Measurements from ENCODE around the gene GRK3. TPM values are rescaled to one million over a fixed set of nuclear protein-coding genes. Genes with fewer than 3 reads are reported as not detected.

Gene GRK3
- total RNA-seq, 1 donor from 2014 or later: 74.9 TPM

- Histone ChIP-seq H3K4me1 (peaks cover 3 to 16% of the 10 kb centered on the region in 2 donors), H3K36me3 (no peaks in the 10 kb centered on the region), H3K9me3 (no peaks in the 10 kb centered on the region), H3K4me3 (peak overlapping the region in 1 of 2 donors; percentile 37), H3K27me3 (no peaks in the 10 kb centered on the region), H3K27ac (peak overlapping the region; percentile 87 to 89)
- intact Hi-C loops (cut with DNase I): loop anchor here (1.0 to 10.0 kb wide), 2 partner anchors 7 to 680 kb away; no protein-coding TSS in a partner anchor
- peak; percentile 77 to 97 for DNase-seq (ENCODE audit: low spot score in 2 of 2)
- TF ChIP-seq CTCF (IDR thresholded peaks at IDR 0.05): no peak
Measured at GRCh38 chr22:25754527-25755202, 190.2 kb downstream of the GRK3 start.

- DNase-seq (ENCODE audit: low spot score in 2 of 2): no peak
- peak overlapping the region; percentile 87 to 89 for H3K27ac ChIP-seq
- TF ChIP-seq CTCF (IDR thresholded peaks at IDR 0.05): no peak
Measured at GRCh38 chr22:25757686-25758085, 193.2 kb downstream of the GRK3 start.

GRCh38 chr22:25758316-25758715 is 193.8 kb downstream of the GRK3 start:
- no peak for TF ChIP-seq CTCF (IDR thresholded peaks at IDR 0.05)

More at GRCh38 chr22:25757686-25758085, 193.2 kb downstream of the GRK3 start:
- Histone ChIP-seq H3K36me3 (peaks cover 0 to 3% of the 10 kb centered on the region in 2 donors), H3K4me3 (no peak overlapping the region), H3K4me1 (peaks cover 3 to 16% of the 10 kb centered on the region in 2 donors), H3K9me3 (no peaks in the 10 kb centered on the region), H3K27me3 (no peaks in the 10 kb centered on the region)
- intact Hi-C loops (cut with DNase I): loop anchor here (10.0 kb wide), 1 partner anchor 683 kb away; no protein-coding TSS in a partner anchor

GRCh38 chr22:25759825-25760231 is 195.4 kb downstream of the GRK3 start:
- Histone ChIP-seq H3K36me3 (peaks cover 0 to 13% of the 10 kb centered on the region in 2 donors), H3K27me3 (no peaks in the 10 kb centered on the region), H3K4me1 (peaks cover 3 to 16% of the 10 kb centered on the region in 2 donors), H3K9me3 (no peaks in the 10 kb centered on the region), H3K27ac (peak overlapping the region; percentile 70 to 87), H3K4me3 (no peak overlapping the region)
- intact Hi-C loops (cut with DNase I): loop anchor here (2.0 to 10.0 kb wide), 2 partner anchors 17 to 685 kb away; partner anchors contain the start of gene MYO18B
- peak in 1 of 2 donors; percentile 89 for DNase-seq (ENCODE audit: low spot score in 2 of 2)
- no peak for TF ChIP-seq CTCF (IDR thresholded peaks at IDR 0.05)

More at GRCh38 chr22:25758316-25758715, 193.8 kb downstream of the GRK3 start:
- no peaks in the 10 kb centered on the region for H3K9me3 ChIP-seq
- H3K27ac ChIP-seq: peak overlapping the region; percentile 87 to 89
- H3K36me3 ChIP-seq: peaks cover 0 to 4% of the 10 kb centered on the region in 2 donors
- H3K4me1 ChIP-seq: peaks cover 3 to 16% of the 10 kb centered on the region in 2 donors
- H3K27me3 ChIP-seq: no peaks in the 10 kb centered on the region
- DNase-seq (ENCODE audit: low spot score in 2 of 2): no peak
- H3K4me3 ChIP-seq: no peak overlapping the region
- intact Hi-C loops (cut with DNase I): loop anchor here (10.0 kb wide), 1 partner anchor 684 kb away; no protein-coding TSS in a partner anchor

GRCh38 chr22:25760294-25760693 is 195.8 kb downstream of the GRK3 start:
- Histone ChIP-seq H3K27me3 (no peaks in the 10 kb centered on the region), H3K9me3 (no peaks in the 10 kb centered on the region), H3K4me1 (peaks cover 1 to 13% of the 10 kb centered on the region in 2 donors), H3K4me3 (no peak overlapping the region), H3K36me3 (peaks cover 0 to 15% of the 10 kb centered on the region in 2 donors), H3K27ac (peak overlapping the region; percentile 70 to 87)
- no peak for DNase-seq (ENCODE audit: low spot score in 2 of 2)
- TF ChIP-seq CTCF (IDR thresholded peaks at IDR 0.05): no peak
- intact Hi-C loops (cut with DNase I): loop anchor here (2.0 kb wide), 1 partner anchor 17 kb away; the partner anchor contains the start of gene MYO18B

All from ascending aorta (tissue), 2 donors.